Neural cell (in vitro differentiated cells): Measurements from ENCODE around the gene TIMM44. TPM values are rescaled to one million over a fixed set of nuclear protein-coding genes. Genes with fewer than 3 reads are reported as not detected.

Source experiments
- H2AFZ ChIP-seq: fragments of 200-600, 300-800 bp; sonication (generic), shearing (Covaris generic); 2 replicates; pipeline ENCODE4 v1.6.0; 2014; ENCODE audit warnings: low read depth, mild to moderate bottlenecking, antibody characterized with exemption, low read length, moderate library complexity
- H3F3A ChIP-seq: fragments of 200-600 bp; shearing (Covaris generic); 2 replicates; pipeline ENCODE4 v1.6.1; 2016; ENCODE audit warnings: mild to moderate bottlenecking, moderate library complexity, mixed read lengths, antibody characterized with exemption, low read length; ENCODE audit not compliant: insufficient read depth, poor library complexity, severe bottlenecking
- H3K27ac ChIP-seq: fragments of 200-600, 300-800 bp; sonication (generic), shearing (Covaris generic); 2 replicates; pipeline ENCODE4 v1.5.1; 2014; ENCODE audit warnings: mild to moderate bottlenecking, low read length, moderate library complexity
- H3K27me3 ChIP-seq: fragments of 300-800, 200-600 bp; sonication (generic), shearing (Covaris generic); 2 replicates; pipeline ENCODE4 v1.6.0; 2014; ENCODE audit warnings: mild to moderate bottlenecking, low read depth, low read length, moderate library complexity; ENCODE audit not compliant: insufficient read depth
- H3K36me3 ChIP-seq: fragments of 300-800, 200-600 bp; sonication (generic), shearing (Covaris generic); 2 replicates; pipeline ENCODE4 v1.5.1; 2014; ENCODE audit warnings: mild to moderate bottlenecking, antibody characterized with exemption, low read length, moderate library complexity; ENCODE audit not compliant: insufficient read depth
- H3K4me2 ChIP-seq: fragments of 300-800, 200-600 bp; sonication (generic), shearing (Covaris generic); 2 replicates; pipeline ENCODE4 v1.6.0; 2014; ENCODE audit warnings: mild to moderate bottlenecking, low read length
- H3K4me3 ChIP-seq: fragments of 300-800, 200-600 bp; sonication (generic), shearing (Covaris generic); 2 replicates; pipeline ENCODE4 v1.5.1; 2014; ENCODE audit warnings: mild to moderate bottlenecking, low read length, moderate library complexity
- H3K79me2 ChIP-seq: fragments of 200-600 bp; shearing (Covaris generic); replicated peaks from 2 replicates; pipeline ENCODE4 v1.6.0; 2014; ENCODE audit warnings: mild to moderate bottlenecking, low read length, moderate library complexity; ENCODE audit not compliant: insufficient read depth
- H3K9ac ChIP-seq: fragments of 300-800, 200-600 bp; sonication (generic), shearing (Covaris generic); 2 replicates; pipeline ENCODE4 v1.6.1; 2016; ENCODE audit warnings: mild to moderate bottlenecking, low read length, mixed read lengths
- H3K9me2 ChIP-seq: fragments of 200-600 bp; shearing (Covaris generic); 2 replicates; pipeline ENCODE4 v1.6.1; 2016; ENCODE audit warnings: mild to moderate bottlenecking, low read length, mixed read lengths; ENCODE audit not compliant: insufficient read depth
- H3K9me3 ChIP-seq: fragments of 200-600, 300-800 bp; sonication (generic), shearing (Covaris generic); 2 replicates; pipeline ENCODE4 v1.6.1; 2016; ENCODE audit warnings: mild to moderate bottlenecking, mixed run types, low read length, moderate library complexity, mixed read lengths
- H4K20me1 ChIP-seq: fragments of 200-600 bp; shearing (Covaris generic); 2 replicates; pipeline ENCODE4 v1.6.1; 2016; ENCODE audit warnings: mild to moderate bottlenecking, mixed run types; ENCODE audit not compliant: insufficient read depth
- EZH2 ChIP-seq: fragments of 200-600, 300-800 bp; shearing (Covaris generic), sonication (generic); IDR thresholded peaks from 2 replicates; pipeline ENCODE4 v1.6.1; 2014; ENCODE audit warnings: antibody characterized with exemption, low read length, borderline replicate concordance, mild to moderate bottlenecking; ENCODE audit not compliant: insufficient read depth, poor library complexity, severe bottlenecking
- MXI1 ChIP-seq: fragments of 450-650 bp; conservative IDR thresholded peaks from 2 replicates; pipeline ENCODE4 v1.6.1; 2014; ENCODE audit warnings: antibody characterized with exemption, mild to moderate bottlenecking; ENCODE audit not compliant: poor library complexity, severe bottlenecking
- POLR2AphosphoS5 ChIP-seq: IDR thresholded peaks from 2 replicates; pipeline ENCODE4 v1.6.1; 2012
- RAD21 ChIP-seq: fragments of 450-650 bp; conservative IDR thresholded peaks from 2 replicates; pipeline ENCODE4 v1.6.1; 2014; ENCODE audit warnings: antibody characterized with exemption, mild to moderate bottlenecking, moderate library complexity
- REST ChIP-seq: IDR thresholded peaks from 2 replicates; pipeline ENCODE4 v1.6.1; 2012; ENCODE audit warnings: borderline replicate concordance
- SMC3 ChIP-seq: fragments of 450-650 bp; conservative IDR thresholded peaks from 2 replicates; pipeline ENCODE4 v1.6.1; 2014; ENCODE audit warnings: antibody characterized with exemption, mild to moderate bottlenecking, moderate library complexity; ENCODE audit not compliant: poor library complexity
- TAF1 ChIP-seq: IDR thresholded peaks from 2 replicates; pipeline ENCODE4 v1.6.1; 2012; ENCODE audit warnings: low read depth
- polyA plus RNA-seq: library from polyadenylated mRNA; depleted of rRNA; stranded (reverse); fragments of >200 nt; gene quantifications from 2 replicates; pipeline ENCODE4 v1.2.3, GENCODE V29; 2014

Gene TIMM44
- polyA plus RNA-seq, 1 donor from 2014 or later: 48.3 TPM

GRCh38 chr19:7985481-7985911, 42.0 kb upstream of the TIMM44 start:
- H2AFZ ChIP-seq: no peak overlapping the region
- no peaks in the 10 kb centered on the region for H3K27me3 ChIP-seq
- H3K27ac ChIP-seq: no peak overlapping the region
- no peaks in the 10 kb centered on the region for H3K9me2 ChIP-seq
- no peak overlapping the region for H3K4me2 ChIP-seq
- no peak overlapping the region for H3K4me3 ChIP-seq
- no peak overlapping the region for H3K9ac ChIP-seq
- no peak for TF ChIP-seq TAF1
- H3K36me3 ChIP-seq: no peaks in the 10 kb centered on the region
- H3K79me2 ChIP-seq: peaks cover 8% of the 10 kb centered on the region
- H3F3A ChIP-seq: no peaks in the 10 kb centered on the region
- no peaks in the 10 kb centered on the region for H4K20me1 ChIP-seq
- no peaks in the 10 kb centered on the region for H3K9me3 ChIP-seq

- TF ChIP-seq RAD21 (no peak), TAF1 (no peak), REST (no peak), MXI1 (no peak)
- no peaks in the 10 kb centered on the region for H4K20me1 ChIP-seq
- H3K27ac ChIP-seq: no peak overlapping the region
Observed at GRCh38 chr19:7983995-7984837, 40.8 kb upstream of the TIMM44 start.

GRCh38 chr19:7983286-7983950, 40.0 kb upstream of the TIMM44 start:
- Histone ChIP-seq H4K20me1 (no peaks in the 10 kb centered on the region), H3K4me2 (no peak overlapping the region), H3K9me3 (no peaks in the 10 kb centered on the region), H3K36me3 (no peaks in the 10 kb centered on the region), H2AFZ (no peak overlapping the region), H3K27me3 (no peaks in the 10 kb centered on the region), H3K9ac (no peak overlapping the region), H3F3A (no peaks in the 10 kb centered on the region), H3K79me2 (peaks cover 8% of the 10 kb centered on the region), H3K4me3 (no peak overlapping the region), H3K27ac (no peak overlapping the region), H3K9me2 (no peaks in the 10 kb centered on the region)
- no peak for TF ChIP-seq POLR2AphosphoS5
- TF ChIP-seq EZH2: no peak
- no peak for TF ChIP-seq TAF1
- TF ChIP-seq SMC3: no peak
- TF ChIP-seq MXI1: no peak

More at GRCh38 chr19:7983995-7984837, 40.8 kb upstream of the TIMM44 start:
- no peak overlapping the region for H3K9ac ChIP-seq
- H3K9me3 ChIP-seq: no peaks in the 10 kb centered on the region
- no peak overlapping the region for H3K4me2 ChIP-seq
- H3F3A ChIP-seq: no peaks in the 10 kb centered on the region
- H3K79me2 ChIP-seq: peaks cover 8% of the 10 kb centered on the region
- no peak overlapping the region for H3K4me3 ChIP-seq
- no peaks in the 10 kb centered on the region for H3K27me3 ChIP-seq
- no peaks in the 10 kb centered on the region for H3K36me3 ChIP-seq
- no peaks in the 10 kb centered on the region for H3K9me2 ChIP-seq
- H2AFZ ChIP-seq: no peak overlapping the region
